Astrocyte (in vitro differentiated cells and primary cell): ENCODE results near the gene TRIM72. TPM values are rescaled to one million over a fixed set of nuclear protein-coding genes. Genes with fewer than 3 reads are reported as not detected.

Source experiments
- DNase-seq: peaks from one replicate; pipeline ENCODE4 v3.0.0-alpha.2; 2010; ENCODE audit warnings: low read depth
- FAIRE-seq: peaks from 2 replicates; lab custom pipeline; 2011; peaks lifted over from hg19 to GRCh38; lab: Jason Lieb, UNC
- H2AFZ ChIP-seq: 2 replicates; pipeline ENCODE4 v1.6.0; 2012; ENCODE audit warnings: low read depth, low read length, inconsistent platforms
- H3K27ac ChIP-seq: 2 replicates; pipeline ENCODE4 v1.5.1; 2011; ENCODE audit warnings: low read depth, low read length, inconsistent platforms
- H3K27me3 ChIP-seq: 2 replicates; pipeline ENCODE4 v1.6.0; 2011; ENCODE audit warnings: low read length, inconsistent platforms; ENCODE audit not compliant: insufficient read depth
- H3K36me3 ChIP-seq: 2 replicates; pipeline ENCODE4 v1.5.1; 2011; ENCODE audit warnings: low read length, inconsistent platforms; ENCODE audit not compliant: insufficient read depth
- H3K4me1 ChIP-seq: 2 replicates; pipeline ENCODE4 v1.5.1; 2011; ENCODE audit warnings: low read length, inconsistent platforms; ENCODE audit not compliant: insufficient read depth
- H3K4me2 ChIP-seq: 2 replicates; pipeline ENCODE4 v1.6.0; 2012; ENCODE audit warnings: low read length, inconsistent platforms
- H3K4me3 ChIP-seq: 2 replicates; pipeline ENCODE4 v1.5.1; 2011; ENCODE audit warnings: low read depth, mild to moderate bottlenecking, low read length, inconsistent platforms; ENCODE audit not compliant: insufficient read depth
- H3K79me2 ChIP-seq: 2 replicates; pipeline ENCODE4 v1.6.0; 2012; ENCODE audit warnings: mild to moderate bottlenecking, low read length, inconsistent platforms; ENCODE audit not compliant: insufficient read depth
- H3K9ac ChIP-seq: 2 replicates; pipeline ENCODE4 v1.6.0; 2012; ENCODE audit warnings: mild to moderate bottlenecking, low read length, inconsistent platforms
- H3K9me3 ChIP-seq: 2 replicates; pipeline ENCODE4 v1.5.1; 2012; ENCODE audit warnings: low read depth, mild to moderate bottlenecking, low read length, inconsistent platforms; ENCODE audit not compliant: insufficient read depth
- H4K20me1 ChIP-seq: 2 replicates; pipeline ENCODE4 v1.6.0; 2012; ENCODE audit warnings: low read length, inconsistent platforms; ENCODE audit not compliant: insufficient read depth
- H3K27ac Mint-ChIP-seq: one replicate; pipeline ENCODE4 v1.8.0; 2021; ENCODE audit warnings: mild to moderate bottlenecking, mixed read lengths; ENCODE audit not compliant: unreplicated experiment
- H3K27me3 Mint-ChIP-seq: one replicate; pipeline ENCODE4 v1.8.0; 2021; ENCODE audit warnings: low read depth, mixed read lengths; ENCODE audit not compliant: unreplicated experiment
- H3K36me3 Mint-ChIP-seq: one replicate; pipeline ENCODE4 v1.8.0; 2021; ENCODE audit warnings: low read depth, mixed read lengths; ENCODE audit not compliant: unreplicated experiment
- H3K4me1 Mint-ChIP-seq: one replicate; pipeline ENCODE4 v1.8.0; 2021; ENCODE audit warnings: low read depth, mixed read lengths; ENCODE audit not compliant: unreplicated experiment
- H3K4me3 Mint-ChIP-seq: one replicate; pipeline ENCODE4 v1.8.0; 2021; ENCODE audit warnings: mild to moderate bottlenecking, moderate library complexity, mixed read lengths; ENCODE audit not compliant: unreplicated experiment
- H3K9me3 Mint-ChIP-seq: one replicate; pipeline ENCODE4 v1.8.0; 2021; ENCODE audit warnings: mild to moderate bottlenecking, mixed read lengths; ENCODE audit not compliant: unreplicated experiment
- CTCF ChIP-seq: IDR thresholded peaks from 2 replicates; pipeline ENCODE4 v1.5.1; 2011; ENCODE audit warnings: low read depth, mild to moderate bottlenecking, inconsistent platforms, low read length, moderate library complexity; ENCODE audit not compliant: insufficient read depth
- EZH2 ChIP-seq: IDR thresholded peaks from 2 replicates; pipeline ENCODE4 v1.6.1; 2012; ENCODE audit warnings: mild to moderate bottlenecking, low read length, inconsistent platforms; ENCODE audit not compliant: insufficient read depth
- total RNA-seq: library from RNA; stranded (reverse); gene quantifications from 2 replicates; pipeline ENCODE4 v1.2.1, GENCODE V29; 2021

TRIM72 gene
- total RNA-seq, 1 donor from 2014 or later = not detected

DNA sequence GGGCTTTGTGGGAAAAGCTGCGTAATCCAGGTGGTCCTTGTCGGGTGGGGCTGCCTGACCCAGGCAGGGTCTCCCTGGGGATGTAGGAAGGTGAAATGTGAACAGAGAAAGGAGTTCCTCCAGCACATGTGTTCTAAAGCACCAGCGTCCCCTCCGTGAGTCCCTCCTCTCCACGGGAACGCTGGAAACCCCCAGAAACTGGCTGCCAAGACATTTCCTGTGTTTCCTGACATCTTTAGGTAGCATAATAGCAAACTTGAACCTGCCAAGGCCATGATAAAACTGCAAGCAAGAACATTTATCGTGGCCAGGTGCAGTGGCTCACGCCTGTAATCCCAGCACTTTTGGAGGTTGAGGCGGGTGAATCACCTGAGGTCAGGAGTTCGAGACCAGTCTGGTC is 15.6 kb downstream of the TRIM72 start:
- DNase-seq = no peak
- H3K4me3 ChIP-seq = no peak overlapping the region
- no peak overlapping the region for H2AFZ ChIP-seq
- FAIRE-seq = no peak
- peaks cover 10% of the 10 kb centered on the region for H3K9me3 Mint-ChIP-seq
- no peaks in the 10 kb centered on the region for H3K4me1 ChIP-seq
- no peak overlapping the region for H3K27ac ChIP-seq
- no peaks in the 10 kb centered on the region for H4K20me1 ChIP-seq
- peaks cover 9% of the 10 kb centered on the region for H3K27me3 Mint-ChIP-seq
- H3K36me3 ChIP-seq = no peaks in the 10 kb centered on the region
- H3K36me3 Mint-ChIP-seq = peaks cover 3% of the 10 kb centered on the region
- no peak overlapping the region for H3K9ac ChIP-seq
- TF ChIP-seq EZH2 (no peak), CTCF (no peak)
- H3K9me3 ChIP-seq = no peaks in the 10 kb centered on the region
- no peaks in the 10 kb centered on the region for H3K4me1 Mint-ChIP-seq
- H3K27me3 ChIP-seq = no peaks in the 10 kb centered on the region
- no peak overlapping the region for H3K27ac Mint-ChIP-seq
- H3K79me2 ChIP-seq = no peaks in the 10 kb centered on the region
- no peak overlapping the region for H3K4me2 ChIP-seq
- no peak overlapping the region for H3K4me3 Mint-ChIP-seq

DNA sequence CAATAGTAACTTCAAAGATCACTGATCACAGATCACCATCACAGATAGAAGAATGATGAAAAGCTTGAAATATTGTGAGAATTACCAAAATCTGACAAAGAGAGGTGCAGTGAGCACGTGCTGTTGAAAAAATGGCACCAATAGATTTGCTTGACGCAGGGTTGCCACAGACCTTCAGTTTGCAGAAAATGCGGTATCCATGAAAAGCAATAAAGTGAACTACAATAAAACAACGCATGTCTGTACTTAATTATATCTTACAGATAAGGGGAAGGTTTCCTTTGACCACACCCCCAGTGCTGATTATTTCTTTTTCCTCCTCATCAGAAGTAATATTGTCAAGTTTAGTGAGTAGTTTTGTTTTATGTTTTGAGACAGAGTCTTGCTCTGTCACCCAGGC is 24.1 kb downstream of the TRIM72 start:
- Histone ChIP-seq H3K27ac (no peak overlapping the region), H2AFZ (no peak overlapping the region), H3K9me3 (no peaks in the 10 kb centered on the region), H3K9ac (no peak overlapping the region), H4K20me1 (no peaks in the 10 kb centered on the region), H3K4me2 (no peak overlapping the region), H3K36me3 (no peaks in the 10 kb centered on the region), H3K4me1 (no peaks in the 10 kb centered on the region), H3K27me3 (no peaks in the 10 kb centered on the region), H3K79me2 (no peaks in the 10 kb centered on the region), H3K4me3 (no peak overlapping the region)
- TF ChIP-seq EZH2 (no peak), CTCF (no peak)
- no peak for FAIRE-seq
- Mint-ChIP-seq H3K27me3 (peaks cover 6% of the 10 kb centered on the region), H3K4me1 (no peaks in the 10 kb centered on the region), H3K9me3 (peaks cover 7% of the 10 kb centered on the region), H3K27ac (no peak overlapping the region), H3K36me3 (no peaks in the 10 kb centered on the region), H3K4me3 (no peak overlapping the region)
- DNase-seq = no peak

GRCh38 chr16:31242206-31242605 is 28.3 kb downstream of the TRIM72 start:
- TF ChIP-seq CTCF = no peak
- TF ChIP-seq EZH2 = no peak
- H3K4me1 Mint-ChIP-seq = no peaks in the 10 kb centered on the region
- Histone ChIP-seq H3K27me3 (no peaks in the 10 kb centered on the region), H4K20me1 (no peaks in the 10 kb centered on the region), H3K4me3 (no peak overlapping the region), H2AFZ (no peak overlapping the region), H3K9me3 (no peaks in the 10 kb centered on the region), H3K4me2 (no peak overlapping the region), H3K36me3 (no peaks in the 10 kb centered on the region), H3K4me1 (no peaks in the 10 kb centered on the region), H3K27ac (no peak overlapping the region), H3K9ac (no peak overlapping the region), H3K79me2 (no peaks in the 10 kb centered on the region)
- no peak overlapping the region for H3K4me3 Mint-ChIP-seq
- H3K36me3 Mint-ChIP-seq = no peaks in the 10 kb centered on the region
- no peak for FAIRE-seq
- no peak overlapping the region for H3K27ac Mint-ChIP-seq
- DNase-seq = no peak
- H3K9me3 Mint-ChIP-seq = peaks cover 5% of the 10 kb centered on the region
- H3K27me3 Mint-ChIP-seq = peaks cover 16% of the 10 kb centered on the region
